ENCODE results near the gene BORCS6.
A peak's percentile ranks its signal among the peaks of the same experiment; 100 is the strongest.
"Not testable (repeated sequence)": the region's sequence is repeated elsewhere in the genome, so short reads cannot be mapped to it uniquely, and the experiment has no call there.

The BORCS6 gene

DNA sequence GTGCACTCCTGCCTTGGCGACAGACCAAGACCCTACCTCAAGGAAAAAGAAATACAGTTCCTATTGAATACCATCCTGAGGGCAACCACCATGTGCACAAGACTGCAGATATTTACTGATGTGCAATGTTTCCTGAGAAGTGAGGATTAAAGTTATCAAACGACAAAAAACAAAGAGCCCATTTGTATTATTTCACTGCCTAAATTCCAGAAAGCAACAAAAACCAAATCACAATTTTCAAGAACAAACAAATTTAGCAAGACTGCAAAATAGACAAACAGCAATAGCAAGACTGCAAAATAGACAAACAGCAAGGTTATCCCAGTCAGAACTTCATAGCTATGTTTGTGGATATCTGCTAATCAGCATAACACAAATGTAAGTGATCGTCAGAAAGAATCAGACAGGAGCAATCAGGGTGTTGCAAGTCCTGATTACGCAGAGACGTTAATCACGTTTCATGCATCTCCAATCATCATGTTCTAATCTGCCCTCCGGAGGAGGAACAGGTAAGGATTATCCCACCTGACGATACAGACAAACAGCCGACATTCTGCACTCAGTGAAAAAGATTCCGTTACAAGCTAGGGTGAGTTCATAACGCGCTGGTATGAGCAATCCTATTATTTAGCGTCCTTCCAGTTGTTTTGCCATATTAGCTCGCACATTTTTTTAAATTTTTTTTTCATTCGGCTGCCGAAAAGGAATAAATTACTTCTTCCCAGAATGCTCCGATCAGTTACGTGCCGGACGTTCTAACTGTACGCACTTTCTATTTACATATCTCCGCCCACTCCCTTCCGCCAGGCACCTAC is 16.7 kb downstream of the BORCS6 start:
- DNase-seq, result peak; percentile 92

DNA sequence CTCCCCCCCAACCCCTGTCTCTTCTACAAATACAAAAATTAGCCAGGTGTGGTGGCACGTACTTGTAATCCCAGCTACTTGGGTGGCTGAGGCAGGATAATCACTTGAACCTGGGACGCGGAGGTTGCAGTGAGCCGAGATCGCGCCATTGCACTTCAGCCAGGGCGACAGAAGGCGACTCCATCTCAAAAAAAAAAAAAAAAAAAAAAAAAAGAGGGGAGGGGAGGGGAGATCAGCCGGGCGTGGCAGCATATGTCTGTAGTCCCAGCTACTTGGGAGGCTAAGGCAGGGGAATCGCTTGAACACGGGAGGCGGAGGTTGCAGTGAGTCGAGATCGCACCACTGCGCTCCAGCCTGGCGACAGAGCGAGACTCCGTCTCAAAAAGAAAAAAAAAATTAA is 19.8 kb downstream of the BORCS6 start:
- not testable (repeated sequence) for DNase-seq

DNA sequence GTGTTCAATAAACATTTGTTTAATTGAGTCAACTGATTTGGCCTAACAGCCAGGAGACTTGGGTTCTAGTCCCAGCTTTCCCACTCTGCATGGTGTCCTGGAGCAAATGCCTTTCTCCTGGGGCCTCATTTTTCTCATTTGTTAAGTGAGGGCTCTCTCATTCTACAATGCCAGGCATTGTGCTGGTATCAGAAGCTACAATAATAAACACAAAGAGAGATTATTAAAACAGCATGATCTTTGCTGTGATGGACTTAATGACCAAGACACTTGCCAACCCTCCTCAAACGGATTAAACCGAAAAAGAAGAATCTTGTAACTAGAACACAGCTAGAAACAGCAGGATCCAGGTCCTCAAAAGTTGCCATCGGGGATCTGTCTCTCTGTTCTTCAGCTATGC is 22.5 kb downstream of the BORCS6 start:
- no peak for DNase-seq

DNA sequence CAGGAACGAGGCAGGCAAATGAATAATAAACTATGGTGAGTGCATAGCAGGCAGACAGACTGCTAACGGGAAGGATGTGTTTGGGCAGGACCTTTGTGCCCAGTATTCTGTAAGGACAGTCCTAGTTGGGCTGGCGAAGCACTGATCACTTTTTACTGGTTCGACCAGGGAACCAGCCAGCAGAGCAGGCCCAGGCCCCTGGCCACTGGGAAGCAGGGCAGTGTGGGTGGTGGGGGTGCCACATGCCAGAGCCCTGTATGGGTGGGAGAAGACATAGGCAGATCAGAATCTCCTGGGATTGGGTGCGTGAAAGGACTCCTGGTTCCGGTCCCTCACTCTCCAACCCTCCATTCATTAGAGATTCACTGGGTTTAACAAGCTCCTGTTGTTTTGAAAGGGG is 23.2 kb downstream of the BORCS6 start:
- DNase-seq, result no peak

DNA sequence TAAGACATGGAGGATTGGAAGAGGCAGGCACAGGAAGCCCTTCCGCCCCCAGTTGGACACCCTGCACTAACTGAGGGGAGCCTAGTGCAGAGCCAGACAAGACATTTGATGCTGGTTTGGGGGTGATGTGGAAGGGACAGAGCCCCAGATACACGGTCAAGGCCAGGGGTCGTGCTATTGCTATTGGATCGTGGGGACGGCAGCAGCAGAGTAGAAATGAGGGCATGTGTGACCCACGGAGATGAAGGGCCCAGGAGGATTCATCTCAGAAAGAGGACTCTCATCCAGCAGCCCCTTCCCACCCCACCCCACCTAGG is 25.2 kb downstream of the BORCS6 start:
- no peak for DNase-seq

DNA sequence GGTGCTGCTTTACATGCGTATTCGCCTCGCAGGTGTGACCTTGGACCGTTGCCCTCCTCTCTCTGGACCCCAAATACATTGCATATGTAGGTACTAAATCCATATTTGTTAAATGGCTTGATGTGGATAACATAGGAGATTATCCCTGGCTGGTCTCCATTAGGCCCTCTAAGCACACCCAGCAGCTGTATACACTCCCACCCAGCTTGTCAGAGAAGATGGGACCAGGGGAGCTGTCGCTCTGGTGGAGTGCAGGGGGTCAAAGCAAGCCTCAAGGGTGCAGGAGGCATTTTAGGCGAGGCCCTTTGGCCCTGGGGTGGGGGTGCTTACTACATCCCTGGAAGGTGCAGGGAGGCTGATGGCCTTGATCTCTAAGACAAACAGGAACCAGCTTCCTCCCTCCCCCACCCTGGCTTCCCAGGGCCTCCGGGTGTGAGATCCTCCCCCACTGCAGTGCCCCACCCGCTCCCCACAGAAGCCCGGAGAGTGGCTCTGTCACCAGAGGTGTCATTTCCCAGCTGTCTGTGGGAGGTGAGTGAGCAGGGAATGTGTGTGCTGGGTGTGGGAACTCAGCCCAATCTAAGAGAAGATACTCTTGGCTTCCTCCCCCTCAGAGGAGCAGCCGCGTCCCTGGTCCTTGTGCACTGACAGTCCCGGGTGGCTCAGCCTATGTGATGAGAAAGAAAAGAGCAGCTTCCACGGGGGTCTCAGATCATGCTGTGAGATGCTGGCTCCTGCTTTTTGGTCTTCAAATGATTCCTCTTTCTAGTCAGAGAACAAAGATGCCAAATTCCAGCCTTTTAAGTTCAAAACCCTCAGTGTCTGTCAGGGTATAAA is 25.8 kb downstream of the BORCS6 start:
- no peak for DNase-seq

DNA sequence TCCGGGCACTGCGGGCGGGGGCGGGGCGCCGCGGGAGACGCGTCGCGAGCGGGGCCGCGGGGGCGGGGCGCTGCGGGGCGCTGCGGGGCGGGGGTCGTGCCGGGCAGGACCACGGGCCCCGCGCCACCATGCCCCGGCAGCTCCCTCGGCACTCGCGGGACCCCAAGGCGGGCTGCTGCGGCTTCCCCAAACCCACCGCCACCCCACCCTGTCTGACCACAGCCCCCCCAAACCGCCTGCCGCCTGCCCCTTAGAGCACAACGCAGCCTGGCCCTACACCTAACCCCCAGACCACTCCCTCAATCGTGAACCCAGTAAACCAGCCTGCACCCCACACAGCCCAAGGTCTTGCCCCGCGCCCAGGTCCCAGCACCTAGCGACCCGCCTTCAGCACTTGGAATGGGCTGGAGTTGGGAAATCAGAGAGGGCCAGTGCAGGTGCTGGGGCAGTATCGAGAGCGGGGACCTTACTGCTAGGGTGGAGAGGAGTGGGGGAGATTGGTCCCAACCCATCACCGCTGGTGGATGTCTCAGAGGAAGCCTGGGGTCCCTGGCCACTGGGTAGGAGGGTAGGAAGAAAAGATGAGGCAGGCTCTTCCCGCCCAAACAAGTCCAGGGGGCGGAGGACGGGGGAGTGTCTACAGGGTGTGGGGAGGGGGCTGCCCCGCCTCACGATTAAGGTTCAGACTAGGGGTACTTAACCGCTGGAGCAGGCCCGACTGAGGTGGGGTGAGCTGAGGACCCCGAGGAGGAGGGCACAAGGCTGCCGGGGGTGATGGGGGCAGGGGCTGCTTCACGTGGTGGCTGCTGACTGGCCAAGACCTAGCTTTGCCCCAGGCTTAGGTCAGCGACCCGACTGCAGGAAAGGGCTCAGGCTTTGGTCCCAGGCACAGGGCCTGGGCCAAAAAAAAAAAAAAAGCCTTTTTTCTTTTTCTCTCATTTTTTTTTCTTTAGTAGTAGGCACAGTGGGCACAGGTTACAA is 26.7 kb downstream of the BORCS6 start:
- DNase-seq, result no peak

DNA sequence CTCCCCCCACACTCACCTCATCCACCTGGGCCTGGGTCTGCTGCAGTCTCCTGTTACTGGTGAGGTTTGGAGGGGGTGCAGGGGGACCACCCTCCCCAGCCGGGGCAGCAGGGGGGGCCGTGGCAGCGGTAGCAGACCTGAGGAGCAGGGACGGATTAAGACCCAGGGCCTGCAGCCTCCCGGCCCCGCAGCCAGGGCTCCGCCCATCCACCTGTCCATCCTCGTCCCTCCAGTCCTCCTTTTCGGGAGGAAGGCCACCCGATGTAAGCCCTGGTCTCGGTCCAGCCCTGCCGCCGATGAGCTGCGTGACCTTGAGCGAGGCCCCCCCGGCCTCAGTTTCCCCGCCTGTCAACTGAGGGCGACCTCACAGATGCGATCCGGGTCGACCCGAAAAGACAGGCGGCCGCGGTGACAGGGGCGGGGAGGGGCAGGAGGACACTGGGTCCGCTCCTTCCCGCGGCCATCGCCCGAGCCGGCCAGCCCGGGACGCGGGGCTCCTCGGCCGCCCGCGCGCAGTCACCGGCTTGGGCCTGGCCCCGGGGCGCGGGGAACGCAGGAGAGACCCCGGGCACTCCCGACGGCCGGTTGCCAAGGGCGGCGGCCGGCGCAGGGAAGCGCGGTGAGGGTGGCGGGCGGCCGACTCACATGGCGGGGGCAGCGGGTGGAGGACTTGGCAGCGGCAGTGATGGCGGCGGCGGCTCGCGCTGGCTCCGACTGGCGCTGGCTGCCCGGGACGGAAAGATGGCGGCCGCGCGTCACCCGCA is 27.6 kb downstream of the BORCS6 start, which contains the start of gene VAMP2:
TSS of gene VAMP2 (minus strand) at position 716 of the 764 bp plus-strand sequence. CDS start at position 647, 69 bp downstream.
- peak; percentile 73 for DNase-seq

DNA sequence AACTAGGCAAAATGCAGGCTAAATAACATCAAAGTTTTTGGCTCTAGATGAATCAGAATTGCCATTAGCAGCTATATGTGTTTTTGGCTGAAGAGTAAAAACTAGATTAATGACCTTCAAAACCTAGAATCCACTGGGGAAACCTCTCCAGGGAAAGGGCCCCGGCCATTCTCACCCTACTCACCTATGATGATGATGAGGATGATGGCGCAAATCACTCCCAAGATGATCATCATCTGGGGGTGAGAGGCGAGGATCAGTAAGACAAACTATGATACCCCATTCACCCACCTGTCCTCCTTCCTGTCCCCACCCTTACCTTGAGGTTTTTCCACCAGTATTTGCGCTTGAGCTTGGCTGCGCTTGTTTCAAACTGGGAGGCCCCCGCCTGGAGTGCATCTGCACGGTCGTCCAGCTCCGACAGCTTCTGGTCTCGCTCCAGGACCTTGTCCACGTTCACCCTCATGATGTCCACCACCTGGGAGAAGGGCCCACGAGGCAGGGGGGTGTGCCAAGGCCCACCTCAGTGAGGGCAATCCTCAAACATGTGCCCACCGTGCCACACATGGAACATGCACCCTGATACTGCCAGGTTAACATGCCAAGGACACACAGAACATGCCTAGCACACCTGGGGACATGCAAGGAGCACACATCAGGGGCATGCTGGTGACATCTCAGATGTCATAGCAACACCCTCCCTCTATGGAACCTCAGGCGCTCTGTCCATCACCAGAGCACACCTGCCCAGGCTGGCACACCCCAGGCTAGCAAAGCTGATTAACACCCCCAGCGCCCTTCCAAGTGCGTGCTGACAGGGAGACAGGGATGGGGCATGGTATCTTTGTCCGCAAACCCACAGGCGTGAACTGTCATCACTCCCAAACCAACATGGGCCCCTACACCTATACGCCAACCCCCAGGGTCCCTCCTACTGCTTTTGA is 28.4 kb downstream of the BORCS6 start:
- DNase-seq, result no peak

DNA sequence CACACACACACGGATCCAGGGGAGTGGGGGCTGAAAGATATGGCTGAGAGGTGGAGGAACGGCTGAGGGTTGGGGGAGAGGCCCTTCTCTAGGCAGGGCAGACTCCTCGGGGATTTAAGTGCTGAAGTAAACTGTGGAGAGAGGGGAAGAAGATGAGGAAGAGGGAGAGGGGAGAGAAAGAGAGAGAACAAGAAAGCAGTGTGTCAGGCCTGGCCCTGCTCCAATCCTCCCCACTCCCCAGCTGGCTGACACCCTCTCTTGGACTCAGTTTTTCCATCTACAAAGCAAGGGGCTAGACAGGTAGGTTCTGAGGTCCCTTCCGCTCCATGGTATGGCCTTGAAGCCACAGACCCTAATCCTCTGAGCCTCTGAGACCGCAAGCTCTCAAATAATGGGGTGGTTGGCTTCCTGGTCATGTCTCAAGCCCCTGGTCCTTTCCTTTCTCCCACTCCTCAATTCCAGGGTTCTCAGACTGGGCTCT is 29.2 kb downstream of the BORCS6 start:
- DNase-seq, result no peak

DNA sequence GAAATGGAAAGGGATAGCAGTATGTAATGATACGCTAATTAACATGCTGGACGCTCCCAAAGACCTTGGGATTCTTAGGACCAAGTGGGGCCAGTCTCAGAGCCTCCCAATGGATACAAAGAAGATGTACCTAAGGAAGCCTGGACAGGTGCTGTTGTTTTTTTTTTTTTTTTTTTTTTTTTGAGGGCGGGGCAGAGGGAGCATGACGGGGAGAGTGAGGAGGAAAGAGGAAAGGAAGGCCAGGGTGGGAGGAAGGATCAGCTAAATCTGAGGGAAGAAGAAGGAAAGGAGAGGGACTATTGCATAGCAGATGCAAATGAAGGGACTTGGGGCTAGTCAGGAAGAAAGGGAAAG is 29.8 kb downstream of the BORCS6 start:
- DNase-seq, result no peak

DNA sequence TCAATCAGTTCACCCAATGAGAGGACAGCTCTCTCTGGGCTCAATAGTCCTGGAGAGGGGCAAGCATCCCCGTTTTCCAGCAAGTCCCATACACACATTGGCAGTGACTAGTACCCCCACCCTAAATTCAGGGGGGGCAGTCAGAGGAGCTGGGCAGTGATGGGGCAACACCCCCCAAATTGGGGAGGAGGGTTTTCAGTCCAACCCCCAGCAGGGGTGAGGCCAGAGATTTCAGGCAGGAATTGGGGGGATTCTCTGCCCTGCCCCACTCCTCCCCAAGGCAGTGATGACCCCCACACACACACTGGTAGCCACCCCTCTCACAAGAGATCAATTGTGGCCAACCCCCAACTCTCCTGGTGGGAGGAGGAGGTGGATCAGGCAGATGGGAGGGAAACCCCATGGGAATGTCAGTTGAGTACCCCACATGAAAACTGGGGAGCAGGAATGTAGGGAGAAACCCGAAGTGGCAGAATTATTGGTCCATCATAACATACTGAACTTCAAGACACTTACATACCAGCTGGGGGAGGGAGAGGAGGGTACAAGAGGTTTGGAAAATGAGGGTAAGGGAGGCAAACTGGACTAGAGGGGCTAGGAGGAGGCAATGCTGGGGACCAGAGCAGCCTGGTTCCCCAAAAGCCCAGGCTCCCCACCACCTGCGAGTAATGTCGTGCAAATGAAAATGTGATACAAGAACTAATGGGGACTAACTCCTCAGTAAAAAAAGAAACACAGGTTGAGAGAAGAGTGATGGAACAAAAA is 30.3 kb downstream of the BORCS6 start:
- DNase-seq, result no peak

DNA sequence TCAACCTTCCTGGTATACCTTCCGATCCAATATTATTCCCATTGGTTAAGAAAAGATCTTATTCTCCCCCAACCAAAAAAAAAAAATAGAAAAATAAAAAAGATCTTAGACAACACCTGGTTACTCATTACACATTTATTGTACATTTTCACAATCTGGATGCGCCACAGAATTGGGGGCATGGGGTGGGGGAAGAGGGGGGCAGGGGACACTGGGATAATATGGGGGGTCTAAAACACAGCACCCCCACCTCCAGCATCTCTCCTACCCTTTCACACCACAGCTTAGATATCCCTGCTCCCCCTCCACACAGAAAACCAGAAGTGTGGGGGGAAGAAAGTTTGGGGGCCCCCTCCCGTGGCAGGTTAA is 31.0 kb downstream of the BORCS6 start:
- DNase-seq, result no peak

DNA sequence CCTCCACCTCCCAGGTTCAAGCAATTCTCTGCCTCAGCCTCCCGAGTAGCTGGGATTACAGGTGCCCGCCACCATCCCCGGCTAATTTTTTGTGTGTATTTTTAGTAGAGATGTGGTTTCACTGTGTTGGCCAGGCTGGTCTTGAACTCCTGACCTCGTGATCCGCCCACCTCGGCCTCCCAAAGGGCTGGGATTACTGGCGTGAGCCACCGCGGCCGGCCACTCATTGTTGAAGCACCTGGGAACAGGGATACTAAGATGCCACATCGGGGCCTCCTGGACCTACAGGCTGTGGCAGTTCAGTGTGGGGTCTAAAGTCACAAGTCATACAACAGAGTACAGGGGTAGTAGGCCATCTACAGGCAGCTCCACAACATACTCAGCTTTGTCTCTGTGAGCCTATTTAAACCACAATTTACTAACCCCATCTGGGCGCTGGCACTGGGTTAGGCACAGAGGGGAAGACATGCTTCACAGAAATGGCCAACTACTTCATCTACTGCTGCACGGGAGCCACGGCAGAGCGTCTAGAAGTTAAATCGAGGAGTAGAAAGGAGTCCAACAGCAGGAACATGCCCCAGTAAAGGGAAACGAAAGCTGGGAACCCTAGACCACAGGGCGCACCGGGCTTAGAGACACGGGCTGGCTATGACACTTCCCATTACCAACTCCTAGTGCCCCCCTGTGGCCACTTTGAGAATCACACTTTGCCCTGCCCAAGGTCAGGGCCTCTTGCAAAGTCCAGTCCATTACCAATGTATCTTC is 31.5 kb downstream of the BORCS6 start:
- peak; percentile 92 for DNase-seq

DNA sequence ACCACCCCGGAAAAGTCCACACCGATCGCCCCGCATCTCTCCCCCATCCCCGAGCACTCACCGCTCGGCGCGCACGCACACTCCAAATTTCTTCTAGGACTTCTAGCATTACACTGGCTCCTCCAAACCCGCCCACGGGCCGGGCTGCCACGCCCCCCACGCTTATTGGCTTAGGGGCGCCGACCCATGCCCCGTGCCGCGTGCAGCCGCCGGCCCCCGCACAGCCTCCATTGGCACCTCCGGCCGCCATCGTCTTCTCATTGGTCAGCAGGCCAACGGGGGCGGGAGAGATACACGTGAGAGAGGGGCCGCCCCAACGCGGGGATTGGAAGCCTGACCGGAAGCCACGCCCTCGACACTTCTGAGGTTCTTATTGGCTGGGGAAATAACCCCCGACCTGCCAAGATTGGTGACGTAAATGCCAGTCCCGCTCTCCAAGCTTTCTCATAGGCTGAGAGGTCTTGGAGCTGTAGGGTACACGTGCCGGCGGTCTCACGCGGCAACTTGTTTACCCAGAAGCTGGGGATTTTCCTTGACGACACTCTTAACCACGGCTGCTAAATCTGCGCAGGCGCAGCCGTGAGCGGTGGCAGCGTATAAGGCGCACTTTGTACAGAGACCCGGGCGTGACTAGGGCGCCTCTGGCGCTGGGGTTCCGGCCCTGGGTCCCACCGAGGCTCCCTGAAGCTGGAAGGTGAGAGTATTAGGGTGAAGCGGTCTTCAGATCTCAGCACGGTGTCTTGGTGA is 33.6 kb downstream of the BORCS6 start:
- DNase-seq, result peak; percentile 99

DNA sequence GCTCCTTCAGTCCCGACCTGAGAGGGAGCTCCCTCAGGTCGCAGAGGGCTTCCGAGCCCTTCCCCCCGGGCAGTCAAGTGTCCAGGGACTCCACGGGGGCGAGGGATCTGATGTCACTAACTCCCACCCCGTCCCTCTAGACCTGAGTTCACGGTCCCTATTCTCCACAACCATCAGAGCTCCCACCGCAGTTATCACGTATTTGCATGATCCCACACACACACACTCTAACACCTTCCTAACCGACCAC is 34.1 kb downstream of the BORCS6 start:
- DNase-seq, result no peak

DNA sequence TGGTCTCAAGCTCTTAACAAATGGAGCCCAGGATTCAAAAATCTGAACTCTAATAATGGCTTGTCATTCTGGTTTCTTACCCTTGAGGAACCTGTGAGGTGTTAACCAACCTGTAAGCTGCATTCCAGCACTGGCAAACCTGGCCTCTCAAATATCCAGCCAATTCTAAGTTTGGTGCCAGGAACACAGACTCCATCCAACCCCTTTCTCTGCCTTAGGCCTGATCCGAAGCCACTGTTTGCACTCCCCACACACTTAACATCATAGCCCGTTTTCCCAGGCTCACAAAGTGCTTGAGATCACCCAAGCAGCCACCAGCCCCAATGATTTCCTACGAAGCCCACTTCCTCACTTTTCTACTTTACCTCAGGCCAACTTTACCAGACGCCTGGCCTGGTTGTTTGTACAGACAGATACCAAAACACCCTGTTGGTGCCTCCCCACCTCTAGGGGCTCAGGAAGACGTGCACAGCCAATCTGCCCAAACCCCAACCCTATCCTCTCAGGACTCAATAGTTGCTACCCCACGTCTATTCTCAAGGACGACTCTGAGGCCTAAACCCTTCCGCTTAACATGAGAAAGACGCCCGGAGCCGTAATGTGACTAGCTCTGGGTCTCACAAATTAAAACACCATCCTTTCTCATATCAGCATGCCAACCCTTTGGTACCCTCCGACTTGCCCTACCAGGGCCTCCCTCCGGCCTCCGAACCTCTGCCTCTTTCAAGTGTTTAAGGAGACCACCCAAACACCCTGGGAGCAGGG is 34.6 kb downstream of the BORCS6 start:
- DNase-seq, result no peak

DNA sequence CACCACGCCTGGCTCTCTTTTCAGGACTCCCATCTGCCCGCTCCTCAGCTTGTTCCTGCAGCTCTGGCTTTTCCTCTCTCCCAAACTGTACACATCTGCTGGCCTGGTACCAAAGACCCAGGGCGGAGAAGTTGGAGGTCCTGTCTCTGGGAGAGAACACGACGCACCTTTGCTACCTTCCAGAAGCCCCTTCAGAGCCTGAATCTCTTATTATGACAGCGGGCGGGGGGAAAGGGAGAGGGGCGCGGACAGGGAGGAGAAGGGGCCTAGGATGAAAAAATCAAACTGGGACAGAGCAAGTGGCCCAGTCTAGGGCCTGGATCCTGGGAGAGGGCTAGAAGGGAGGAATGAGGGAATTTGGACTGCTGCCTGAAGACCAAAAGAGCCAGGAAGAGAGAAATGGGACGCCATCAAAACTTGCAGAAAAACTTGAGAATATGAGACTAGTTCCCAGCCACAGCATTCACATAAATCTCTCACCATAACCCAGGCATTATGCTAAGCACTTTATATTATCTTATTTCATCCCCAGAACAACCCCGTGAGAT is 35.3 kb downstream of the BORCS6 start:
- DNase-seq, result no peak
